Heart left ventricle (tissue), 13 donors: ENCODE measurements around the gene ATP5PF.

Experiments
- POLR2A ChIP-seq, 2 donors: fragments of 450-650 bp; IDR thresholded peaks; one replicate each; pipeline ENCODE4 v1.6.1; 2017; ENCODE audit warnings: antibody characterized with exemption in 2 of 2, mild to moderate bottlenecking in 2 of 2, moderate library complexity in 2 of 2
- TF ChIP-seq, protein P1 (sequence below), 12 donors: fragments of 200-600 bp; sonication (generic) in 4 of 12; IDR thresholded peaks; one replicate each; pipeline versions ENCODE4 v1.5.0 to v1.8.0; 2018 to 2022; ENCODE audit warnings: antibody characterized with exemption in 12 of 12, mild to moderate bottlenecking in 5 of 12
- donor health status: ischemic (EF 13 %, LVEDD 7.1; RV severe dilation, severe dysfunction).
- donor health status: DM: no; HTN: yes; CAD: no.
- donor health status: DM: no; HTN: no; CAD: no.
- donor health status: ischemic (EF 25% LVEDD 6.9; RV normal size, moderate dysfunction).
- donor health status: ischemic (EF 25% LVEDD 5.7; RV mildly dilated, moderate dysfunction).
- donor health status: ischemic (EF 35%, LVEDD 5.7; RV mildly dilated, moderate dysfunction).
- donor health status: nonischemic (EF 11% LVEDD 7.7; RV severe dilation, severe dysfunction).
- donor health status: DM: yes; HTN: yes; CAD: no.
- donor health status: PGD.
- donor health status: ischemic (EF 29% LVEDD 5.4; RV normal size, mild dysfunction).
- donor health status: nonischemic (EF 23%, LVEDD 6.1; RV moderate dilation, normal function).

- TF ChIP-seq, protein P1, sequence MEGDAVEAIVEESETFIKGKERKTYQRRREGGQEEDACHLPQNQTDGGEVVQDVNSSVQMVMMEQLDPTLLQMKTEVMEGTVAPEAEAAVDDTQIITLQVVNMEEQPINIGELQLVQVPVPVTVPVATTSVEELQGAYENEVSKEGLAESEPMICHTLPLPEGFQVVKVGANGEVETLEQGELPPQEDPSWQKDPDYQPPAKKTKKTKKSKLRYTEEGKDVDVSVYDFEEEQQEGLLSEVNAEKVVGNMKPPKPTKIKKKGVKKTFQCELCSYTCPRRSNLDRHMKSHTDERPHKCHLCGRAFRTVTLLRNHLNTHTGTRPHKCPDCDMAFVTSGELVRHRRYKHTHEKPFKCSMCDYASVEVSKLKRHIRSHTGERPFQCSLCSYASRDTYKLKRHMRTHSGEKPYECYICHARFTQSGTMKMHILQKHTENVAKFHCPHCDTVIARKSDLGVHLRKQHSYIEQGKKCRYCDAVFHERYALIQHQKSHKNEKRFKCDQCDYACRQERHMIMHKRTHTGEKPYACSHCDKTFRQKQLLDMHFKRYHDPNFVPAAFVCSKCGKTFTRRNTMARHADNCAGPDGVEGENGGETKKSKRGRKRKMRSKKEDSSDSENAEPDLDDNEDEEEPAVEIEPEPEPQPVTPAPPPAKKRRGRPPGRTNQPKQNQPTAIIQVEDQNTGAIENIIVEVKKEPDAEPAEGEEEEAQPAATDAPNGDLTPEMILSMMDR (IDR thresholded peaks at IDR 0.05) = no peak
- no peak for TF ChIP-seq POLR2A (IDR thresholded peaks at IDR 0.05)
These were observed 22.8 kb upstream of the ATP5PF start for GRCh38 chr21:25757531-25757930.
